Neural cell (in vitro differentiated cells): ENCODE results near the gene ACOXL. TPM values are rescaled to one million over a fixed set of nuclear protein-coding genes. Genes with fewer than 3 reads are reported as not detected.

Experiments
- H2AFZ ChIP-seq: fragments of 200-600, 300-800 bp; sonication (generic), shearing (Covaris generic); 2 replicates; pipeline ENCODE4 v1.6.0; 2014; ENCODE audit warnings: low read depth, mild to moderate bottlenecking, antibody characterized with exemption, low read length, moderate library complexity
- H3F3A ChIP-seq: fragments of 200-600 bp; shearing (Covaris generic); 2 replicates; pipeline ENCODE4 v1.6.1; 2016; ENCODE audit warnings: mild to moderate bottlenecking, moderate library complexity, mixed read lengths, antibody characterized with exemption, low read length; ENCODE audit not compliant: insufficient read depth, poor library complexity, severe bottlenecking
- H3K27ac ChIP-seq: fragments of 200-600, 300-800 bp; sonication (generic), shearing (Covaris generic); 2 replicates; pipeline ENCODE4 v1.5.1; 2014; ENCODE audit warnings: mild to moderate bottlenecking, low read length, moderate library complexity
- H3K27me3 ChIP-seq: fragments of 300-800, 200-600 bp; sonication (generic), shearing (Covaris generic); 2 replicates; pipeline ENCODE4 v1.6.0; 2014; ENCODE audit warnings: mild to moderate bottlenecking, low read depth, low read length, moderate library complexity; ENCODE audit not compliant: insufficient read depth
- H3K36me3 ChIP-seq: fragments of 300-800, 200-600 bp; sonication (generic), shearing (Covaris generic); 2 replicates; pipeline ENCODE4 v1.5.1; 2014; ENCODE audit warnings: mild to moderate bottlenecking, antibody characterized with exemption, low read length, moderate library complexity; ENCODE audit not compliant: insufficient read depth
- H3K4me2 ChIP-seq: fragments of 300-800, 200-600 bp; sonication (generic), shearing (Covaris generic); 2 replicates; pipeline ENCODE4 v1.6.0; 2014; ENCODE audit warnings: mild to moderate bottlenecking, low read length
- H3K4me3 ChIP-seq: fragments of 300-800, 200-600 bp; sonication (generic), shearing (Covaris generic); 2 replicates; pipeline ENCODE4 v1.5.1; 2014; ENCODE audit warnings: mild to moderate bottlenecking, low read length, moderate library complexity
- H3K79me2 ChIP-seq: fragments of 200-600 bp; shearing (Covaris generic); replicated peaks from 2 replicates; pipeline ENCODE4 v1.6.0; 2014; ENCODE audit warnings: mild to moderate bottlenecking, low read length, moderate library complexity; ENCODE audit not compliant: insufficient read depth
- H3K9ac ChIP-seq: fragments of 300-800, 200-600 bp; sonication (generic), shearing (Covaris generic); 2 replicates; pipeline ENCODE4 v1.6.1; 2016; ENCODE audit warnings: mild to moderate bottlenecking, low read length, mixed read lengths
- H3K9me2 ChIP-seq: fragments of 200-600 bp; shearing (Covaris generic); 2 replicates; pipeline ENCODE4 v1.6.1; 2016; ENCODE audit warnings: mild to moderate bottlenecking, low read length, mixed read lengths; ENCODE audit not compliant: insufficient read depth
- H3K9me3 ChIP-seq: fragments of 200-600, 300-800 bp; sonication (generic), shearing (Covaris generic); 2 replicates; pipeline ENCODE4 v1.6.1; 2016; ENCODE audit warnings: mild to moderate bottlenecking, mixed run types, low read length, moderate library complexity, mixed read lengths
- H4K20me1 ChIP-seq: fragments of 200-600 bp; shearing (Covaris generic); 2 replicates; pipeline ENCODE4 v1.6.1; 2016; ENCODE audit warnings: mild to moderate bottlenecking, mixed run types; ENCODE audit not compliant: insufficient read depth
- CTCF ChIP-seq: fragments of 450-650 bp; IDR thresholded peaks from 2 replicates; pipeline ENCODE4 v1.5.1; 2014; ENCODE audit warnings: antibody characterized with exemption, mild to moderate bottlenecking, moderate library complexity; ENCODE audit not compliant: poor library complexity, severe bottlenecking
- EP300 ChIP-seq: fragments of 450-650 bp; conservative IDR thresholded peaks from 2 replicates; pipeline ENCODE4 v1.6.1; 2014; ENCODE audit warnings: antibody characterized with exemption, mild to moderate bottlenecking, moderate library complexity; ENCODE audit not compliant: poor library complexity, severe bottlenecking
- EZH2 ChIP-seq: fragments of 200-600, 300-800 bp; shearing (Covaris generic), sonication (generic); IDR thresholded peaks from 2 replicates; pipeline ENCODE4 v1.6.1; 2014; ENCODE audit warnings: antibody characterized with exemption, low read length, borderline replicate concordance, mild to moderate bottlenecking; ENCODE audit not compliant: insufficient read depth, poor library complexity, severe bottlenecking
- MXI1 ChIP-seq: fragments of 450-650 bp; conservative IDR thresholded peaks from 2 replicates; pipeline ENCODE4 v1.6.1; 2014; ENCODE audit warnings: antibody characterized with exemption, mild to moderate bottlenecking; ENCODE audit not compliant: poor library complexity, severe bottlenecking
- POLR2AphosphoS5 ChIP-seq: IDR thresholded peaks from 2 replicates; pipeline ENCODE4 v1.6.1; 2012
- RAD21 ChIP-seq: fragments of 450-650 bp; conservative IDR thresholded peaks from 2 replicates; pipeline ENCODE4 v1.6.1; 2014; ENCODE audit warnings: antibody characterized with exemption, mild to moderate bottlenecking, moderate library complexity
- REST ChIP-seq: IDR thresholded peaks from 2 replicates; pipeline ENCODE4 v1.6.1; 2012; ENCODE audit warnings: borderline replicate concordance
- SMC3 ChIP-seq: fragments of 450-650 bp; conservative IDR thresholded peaks from 2 replicates; pipeline ENCODE4 v1.6.1; 2014; ENCODE audit warnings: antibody characterized with exemption, mild to moderate bottlenecking, moderate library complexity; ENCODE audit not compliant: poor library complexity
- TAF1 ChIP-seq: IDR thresholded peaks from 2 replicates; pipeline ENCODE4 v1.6.1; 2012; ENCODE audit warnings: low read depth
- polyA plus RNA-seq: library from polyadenylated mRNA; depleted of rRNA; stranded (reverse); fragments of >200 nt; gene quantifications from 2 replicates; pipeline ENCODE4 v1.2.3, GENCODE V29; 2014

Gene ACOXL
- polyA plus RNA-seq, 1 donor from 2014 or later = not detected

GRCh38 chr2:110978148-110978547 lies 245.8 kb downstream of the ACOXL start (continued):
- TF ChIP-seq CTCF = no peak

GRCh38 chr2:110978756-110979470 lies 246.5 kb downstream of the ACOXL start:
- no peak overlapping the region for H3K4me3 ChIP-seq
- no peaks in the 10 kb centered on the region for H3K79me2 ChIP-seq
- no peaks in the 10 kb centered on the region for H3K27me3 ChIP-seq
- no peaks in the 10 kb centered on the region for H3K36me3 ChIP-seq
- H3K27ac ChIP-seq = peak overlapping the region; percentile 96
- no peak overlapping the region for H3K4me2 ChIP-seq
- no peak overlapping the region for H3K9ac ChIP-seq
- H2AFZ ChIP-seq = no peak overlapping the region
- no peaks in the 10 kb centered on the region for H3K9me3 ChIP-seq
- no peak for TF ChIP-seq RAD21
- no peak for TF ChIP-seq SMC3
- TF ChIP-seq REST = no peak
- H4K20me1 ChIP-seq = no peaks in the 10 kb centered on the region
- no peaks in the 10 kb centered on the region for H3F3A ChIP-seq
- no peaks in the 10 kb centered on the region for H3K9me2 ChIP-seq

- peak overlapping the region; percentile 45 for H3K4me3 ChIP-seq
- H3K9me2 ChIP-seq = no peaks in the 10 kb centered on the region
- no peaks in the 10 kb centered on the region for H3K79me2 ChIP-seq
- no peaks in the 10 kb centered on the region for H3K27me3 ChIP-seq
- peak overlapping the region; percentile 96 for H3K27ac ChIP-seq
- no peaks in the 10 kb centered on the region for H3F3A ChIP-seq
- H3K9me3 ChIP-seq = no peaks in the 10 kb centered on the region
- H2AFZ ChIP-seq = no peak overlapping the region
- TF ChIP-seq CTCF = no peak
- no peak for TF ChIP-seq MXI1
- TF ChIP-seq REST = no peak
- no peak for TF ChIP-seq RAD21
- TF ChIP-seq SMC3 = no peak
- no peak for TF ChIP-seq EP300
- TF ChIP-seq TAF1 = no peak
- TF ChIP-seq EZH2 = no peak
- TF ChIP-seq POLR2AphosphoS5 = no peak
- peak overlapping the region; percentile 25 for H3K4me2 ChIP-seq
- no peaks in the 10 kb centered on the region for H3K36me3 ChIP-seq
- no peaks in the 10 kb centered on the region for H4K20me1 ChIP-seq
- H3K9ac ChIP-seq = peak overlapping the region; percentile 71
Observed at GRCh38 chr2:110979471-110980338, 247.3 kb downstream of the ACOXL start.
